ENCODE results near the gene CLASP1. TPM values are rescaled to one million over a fixed set of nuclear protein-coding genes. Genes with fewer than 3 reads are reported as not detected.

CLASP1 gene
- polyA plus RNA-seq, 1 experiment = 12.8 TPM

DNA sequence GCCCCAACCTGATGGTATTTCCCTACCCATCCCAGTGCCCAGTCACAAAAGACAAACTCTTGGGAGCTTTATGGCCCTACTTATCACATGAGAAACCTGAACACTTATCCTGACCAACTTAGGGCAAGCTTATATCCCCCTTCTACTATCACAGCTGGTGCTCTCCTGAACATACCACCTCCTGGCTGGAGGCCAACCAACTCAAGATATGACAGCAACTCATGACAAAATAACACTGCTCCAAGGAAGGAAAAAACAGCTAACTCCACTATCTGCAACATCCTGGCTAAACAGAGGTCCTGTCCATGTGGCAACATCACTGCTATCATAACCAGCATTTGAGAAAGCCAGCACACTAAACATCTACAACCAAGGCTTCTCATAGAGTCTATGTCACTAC lies 20.9 kb upstream of the CLASP1 start:
- ChIA-PET CTCF (no interaction called here), POLR2A (interaction anchor here (1.4 kb wide), 1 partner anchor 140 kb away, joined by 6 read pairs; the partner anchor contains the start of gene RNU4ATAC)
- no peak overlapping the region for H3K4me3 ChIP-seq (ENCODE audit: low read depth, low read length)
- H3K27me3 ChIP-seq (ENCODE audit: control insufficient read depth, insufficient read depth, low read length) = peaks cover 4% of the 10 kb centered on the region
- H3K9me3 ChIP-seq (ENCODE audit: control insufficient read depth, insufficient read depth, low read length) = peaks cover 16% of the 10 kb centered on the region
- no peak for DNase-seq (ENCODE audit: low read depth, low spot score)
- H3K27ac ChIP-seq (ENCODE audit: low read depth, low read length) = no peak overlapping the region
- TF ChIP-seq, protein P1, sequence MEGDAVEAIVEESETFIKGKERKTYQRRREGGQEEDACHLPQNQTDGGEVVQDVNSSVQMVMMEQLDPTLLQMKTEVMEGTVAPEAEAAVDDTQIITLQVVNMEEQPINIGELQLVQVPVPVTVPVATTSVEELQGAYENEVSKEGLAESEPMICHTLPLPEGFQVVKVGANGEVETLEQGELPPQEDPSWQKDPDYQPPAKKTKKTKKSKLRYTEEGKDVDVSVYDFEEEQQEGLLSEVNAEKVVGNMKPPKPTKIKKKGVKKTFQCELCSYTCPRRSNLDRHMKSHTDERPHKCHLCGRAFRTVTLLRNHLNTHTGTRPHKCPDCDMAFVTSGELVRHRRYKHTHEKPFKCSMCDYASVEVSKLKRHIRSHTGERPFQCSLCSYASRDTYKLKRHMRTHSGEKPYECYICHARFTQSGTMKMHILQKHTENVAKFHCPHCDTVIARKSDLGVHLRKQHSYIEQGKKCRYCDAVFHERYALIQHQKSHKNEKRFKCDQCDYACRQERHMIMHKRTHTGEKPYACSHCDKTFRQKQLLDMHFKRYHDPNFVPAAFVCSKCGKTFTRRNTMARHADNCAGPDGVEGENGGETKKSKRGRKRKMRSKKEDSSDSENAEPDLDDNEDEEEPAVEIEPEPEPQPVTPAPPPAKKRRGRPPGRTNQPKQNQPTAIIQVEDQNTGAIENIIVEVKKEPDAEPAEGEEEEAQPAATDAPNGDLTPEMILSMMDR (IDR thresholded peaks at IDR 0.05; ENCODE audit: low read depth, low read length) = no peak

DNA sequence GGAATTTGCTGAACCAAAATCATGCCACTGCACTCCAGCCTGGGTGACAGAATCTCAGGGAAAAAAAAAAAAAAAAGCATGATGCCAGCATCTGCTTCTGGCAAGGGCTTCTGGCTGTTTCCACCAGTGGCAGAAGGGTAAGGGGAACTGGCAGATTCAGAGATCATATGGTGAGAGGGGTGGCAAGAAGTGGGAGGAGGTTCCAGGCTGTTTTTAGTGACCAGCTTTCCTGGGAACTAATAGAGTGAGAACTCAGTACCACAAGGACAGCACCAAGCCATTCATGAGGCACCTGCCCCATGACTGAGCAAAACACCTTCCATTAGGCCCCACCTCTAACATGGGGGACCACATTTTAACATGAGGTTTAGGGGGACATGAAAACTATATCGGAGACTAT lies 18.4 kb upstream of the CLASP1 start:
- Histone ChIP-seq H3K4me3 (ENCODE audit: low read depth, low read length) (no peak overlapping the region), H3K9me3 (ENCODE audit: control insufficient read depth, insufficient read depth, low read length) (peaks cover 10% of the 10 kb centered on the region), H3K27ac (ENCODE audit: low read depth, low read length) (no peak overlapping the region), H3K27me3 (ENCODE audit: control insufficient read depth, insufficient read depth, low read length) (no peaks in the 10 kb centered on the region)
- TF ChIP-seq, protein P1 (IDR thresholded peaks at IDR 0.05; ENCODE audit: low read depth, low read length) = no peak
- ChIA-PET CTCF (no interaction called here), POLR2A (interaction anchor here (1.5 kb wide), 1 partner anchor 18 kb away, joined by 3 read pairs; the partner anchor contains the start of gene CLASP1)
- DNase-seq (ENCODE audit: low read depth, low spot score) = no peak

DNA sequence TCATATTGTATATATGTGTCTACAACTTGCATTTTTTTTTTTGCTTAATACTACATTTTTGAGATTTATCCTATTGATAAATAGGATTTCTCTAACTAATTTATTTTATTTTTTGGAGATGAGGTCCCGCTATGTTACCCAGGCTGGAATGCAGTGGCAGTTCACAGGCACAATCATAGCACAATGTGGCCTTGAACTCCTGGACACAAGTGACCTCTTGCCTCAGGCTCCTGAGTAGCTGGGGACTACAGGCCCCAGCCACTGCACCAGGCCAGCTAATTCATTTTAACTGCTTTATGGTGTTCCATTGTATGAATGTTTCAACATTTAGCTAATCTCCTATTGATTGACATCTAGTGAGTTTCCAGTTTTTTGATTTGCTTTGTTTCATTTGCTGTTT lies 16.8 kb upstream of the CLASP1 start:
- H3K27me3 ChIP-seq (ENCODE audit: control insufficient read depth, insufficient read depth, low read length) = no peaks in the 10 kb centered on the region
- no peak overlapping the region for H3K4me3 ChIP-seq (ENCODE audit: low read depth, low read length)
- DNase-seq (ENCODE audit: low read depth, low spot score) = no peak
- TF ChIP-seq, protein P1 (IDR thresholded peaks at IDR 0.05; ENCODE audit: low read depth, low read length) = no peak
- CTCF ChIA-PET = no interaction called here
- no peak overlapping the region for H3K27ac ChIP-seq (ENCODE audit: low read depth, low read length)
- peaks cover 5% of the 10 kb centered on the region for H3K9me3 ChIP-seq (ENCODE audit: control insufficient read depth, insufficient read depth, low read length)
- POLR2A ChIA-PET = interaction anchor here (1.5 kb wide), 1 partner anchor 16 kb away, joined by 3 read pairs; the partner anchor contains the start of gene CLASP1

DNA sequence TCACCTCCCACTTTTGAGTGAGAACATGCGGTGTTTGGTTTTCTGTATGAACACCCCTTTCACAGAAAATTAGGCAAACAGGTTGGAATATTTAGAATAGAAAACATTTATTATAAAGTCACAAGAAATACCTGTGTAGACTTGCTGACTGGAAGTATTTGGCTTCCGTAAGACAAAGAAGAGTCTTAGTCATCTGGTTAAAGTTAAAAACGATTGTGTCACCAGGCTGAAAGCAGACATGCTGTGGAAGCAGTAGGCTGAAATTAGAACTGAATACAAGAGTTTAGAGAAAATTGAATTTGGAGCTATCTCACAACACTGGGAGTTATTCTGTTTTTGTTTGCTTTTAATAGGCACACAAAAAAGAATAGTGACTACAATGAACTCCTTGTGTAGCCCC lies 16.2 kb upstream of the CLASP1 start:
- DNase-seq (ENCODE audit: low read depth, low spot score) = no peak
- POLR2A ChIA-PET = no interaction called here
- CTCF ChIA-PET = no interaction called here

DNA sequence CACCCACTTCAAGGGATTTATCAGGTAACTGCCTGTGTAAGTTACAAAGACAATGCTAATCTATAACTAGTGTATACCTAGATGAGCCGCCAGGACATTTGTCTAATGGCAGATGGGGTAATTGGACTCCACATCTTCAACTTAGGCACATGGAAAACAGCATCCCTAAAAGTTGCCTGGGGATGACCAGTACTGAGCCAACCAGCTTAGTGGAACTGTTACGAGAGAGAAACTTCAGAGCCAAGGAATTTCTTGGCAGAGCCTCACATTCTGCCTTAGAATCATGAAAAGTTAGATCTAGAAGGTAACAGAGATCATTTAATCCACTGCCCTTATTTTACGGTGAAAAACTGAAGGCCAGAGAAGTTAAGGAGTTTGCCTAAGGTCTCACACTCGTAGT lies 15.5 kb upstream of the CLASP1 start:
- Histone ChIP-seq H3K27me3 (ENCODE audit: control insufficient read depth, insufficient read depth, low read length) (no peaks in the 10 kb centered on the region), H3K9me3 (ENCODE audit: control insufficient read depth, insufficient read depth, low read length) (no peaks in the 10 kb centered on the region), H3K4me3 (ENCODE audit: low read depth, low read length) (no peak overlapping the region), H3K27ac (ENCODE audit: low read depth, low read length) (no peak overlapping the region)
- ChIA-PET POLR2A (no interaction called here), CTCF (interaction anchor here (0.6 kb wide), 1 partner anchor 233 kb away, joined by 4 read pairs; no protein-coding TSS in a partner anchor)
- TF ChIP-seq, protein P1 (IDR thresholded peaks at IDR 0.05; ENCODE audit: low read depth, low read length) = no peak
- no peak for DNase-seq (ENCODE audit: low read depth, low spot score)

More for the DNA sequence above, 16.2 kb upstream of the CLASP1 start:
- TF ChIP-seq, protein P1 (IDR thresholded peaks at IDR 0.05; ENCODE audit: low read depth, low read length) = no peak
- Histone ChIP-seq H3K27ac (ENCODE audit: low read depth, low read length) (no peak overlapping the region), H3K27me3 (ENCODE audit: control insufficient read depth, insufficient read depth, low read length) (no peaks in the 10 kb centered on the region), H3K4me3 (ENCODE audit: low read depth, low read length) (no peak overlapping the region), H3K9me3 (ENCODE audit: control insufficient read depth, insufficient read depth, low read length) (peaks cover 3% of the 10 kb centered on the region; the same call in 1 of the 2 replicates)
